ENCODE data around the gene LRSAM1.

DNA sequence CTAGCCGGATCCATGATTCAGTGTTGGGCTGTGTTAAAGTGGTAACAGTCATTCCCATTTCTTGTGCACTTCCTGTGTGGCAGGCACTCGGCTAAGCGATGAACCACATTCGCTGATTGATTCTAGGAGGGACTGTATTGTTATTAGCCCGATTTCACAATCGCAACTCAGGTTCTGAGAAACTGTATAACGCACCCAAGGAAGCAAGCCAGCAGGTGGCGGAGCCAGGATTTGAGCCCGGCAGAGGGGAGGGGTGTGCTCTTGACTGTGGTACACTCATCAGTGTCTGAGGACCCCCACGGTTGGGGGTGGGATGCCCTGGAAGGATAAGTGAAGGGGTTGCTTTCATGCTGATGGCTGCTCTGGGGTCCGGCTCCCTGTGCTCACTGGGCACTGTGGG lies 34.7 kb downstream of the LRSAM1 start:
- TF ChIP-seq, protein P1, sequence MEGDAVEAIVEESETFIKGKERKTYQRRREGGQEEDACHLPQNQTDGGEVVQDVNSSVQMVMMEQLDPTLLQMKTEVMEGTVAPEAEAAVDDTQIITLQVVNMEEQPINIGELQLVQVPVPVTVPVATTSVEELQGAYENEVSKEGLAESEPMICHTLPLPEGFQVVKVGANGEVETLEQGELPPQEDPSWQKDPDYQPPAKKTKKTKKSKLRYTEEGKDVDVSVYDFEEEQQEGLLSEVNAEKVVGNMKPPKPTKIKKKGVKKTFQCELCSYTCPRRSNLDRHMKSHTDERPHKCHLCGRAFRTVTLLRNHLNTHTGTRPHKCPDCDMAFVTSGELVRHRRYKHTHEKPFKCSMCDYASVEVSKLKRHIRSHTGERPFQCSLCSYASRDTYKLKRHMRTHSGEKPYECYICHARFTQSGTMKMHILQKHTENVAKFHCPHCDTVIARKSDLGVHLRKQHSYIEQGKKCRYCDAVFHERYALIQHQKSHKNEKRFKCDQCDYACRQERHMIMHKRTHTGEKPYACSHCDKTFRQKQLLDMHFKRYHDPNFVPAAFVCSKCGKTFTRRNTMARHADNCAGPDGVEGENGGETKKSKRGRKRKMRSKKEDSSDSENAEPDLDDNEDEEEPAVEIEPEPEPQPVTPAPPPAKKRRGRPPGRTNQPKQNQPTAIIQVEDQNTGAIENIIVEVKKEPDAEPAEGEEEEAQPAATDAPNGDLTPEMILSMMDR (IDR thresholded peaks at IDR 0.05), result no peak
- no peak for TF ChIP-seq EZH2 (IDR thresholded peaks at IDR 0.05)
